Neural cell (in vitro differentiated cells): ENCODE data around the gene CRTC1. TPM values are rescaled to one million over a fixed set of nuclear protein-coding genes. Genes with fewer than 3 reads are reported as not detected.

ENCODE experiments used
- H2AFZ ChIP-seq: fragments of 200-600, 300-800 bp; sonication (generic), shearing (Covaris generic); 2 replicates; pipeline ENCODE4 v1.6.0; 2014; ENCODE audit warnings: low read depth, mild to moderate bottlenecking, antibody characterized with exemption, low read length, moderate library complexity
- H3F3A ChIP-seq: fragments of 200-600 bp; shearing (Covaris generic); 2 replicates; pipeline ENCODE4 v1.6.1; 2016; ENCODE audit warnings: mild to moderate bottlenecking, moderate library complexity, mixed read lengths, antibody characterized with exemption, low read length; ENCODE audit not compliant: insufficient read depth, poor library complexity, severe bottlenecking
- H3K27ac ChIP-seq: fragments of 200-600, 300-800 bp; sonication (generic), shearing (Covaris generic); 2 replicates; pipeline ENCODE4 v1.5.1; 2014; ENCODE audit warnings: mild to moderate bottlenecking, low read length, moderate library complexity
- H3K27me3 ChIP-seq: fragments of 300-800, 200-600 bp; sonication (generic), shearing (Covaris generic); 2 replicates; pipeline ENCODE4 v1.6.0; 2014; ENCODE audit warnings: mild to moderate bottlenecking, low read depth, low read length, moderate library complexity; ENCODE audit not compliant: insufficient read depth
- H3K36me3 ChIP-seq: fragments of 300-800, 200-600 bp; sonication (generic), shearing (Covaris generic); 2 replicates; pipeline ENCODE4 v1.5.1; 2014; ENCODE audit warnings: mild to moderate bottlenecking, antibody characterized with exemption, low read length, moderate library complexity; ENCODE audit not compliant: insufficient read depth
- H3K4me2 ChIP-seq: fragments of 300-800, 200-600 bp; sonication (generic), shearing (Covaris generic); 2 replicates; pipeline ENCODE4 v1.6.0; 2014; ENCODE audit warnings: mild to moderate bottlenecking, low read length
- H3K4me3 ChIP-seq: fragments of 300-800, 200-600 bp; sonication (generic), shearing (Covaris generic); 2 replicates; pipeline ENCODE4 v1.5.1; 2014; ENCODE audit warnings: mild to moderate bottlenecking, low read length, moderate library complexity
- H3K79me2 ChIP-seq: fragments of 200-600 bp; shearing (Covaris generic); replicated peaks from 2 replicates; pipeline ENCODE4 v1.6.0; 2014; ENCODE audit warnings: mild to moderate bottlenecking, low read length, moderate library complexity; ENCODE audit not compliant: insufficient read depth
- H3K9ac ChIP-seq: fragments of 300-800, 200-600 bp; sonication (generic), shearing (Covaris generic); 2 replicates; pipeline ENCODE4 v1.6.1; 2016; ENCODE audit warnings: mild to moderate bottlenecking, low read length, mixed read lengths
- H3K9me2 ChIP-seq: fragments of 200-600 bp; shearing (Covaris generic); 2 replicates; pipeline ENCODE4 v1.6.1; 2016; ENCODE audit warnings: mild to moderate bottlenecking, low read length, mixed read lengths; ENCODE audit not compliant: insufficient read depth
- H3K9me3 ChIP-seq: fragments of 200-600, 300-800 bp; sonication (generic), shearing (Covaris generic); 2 replicates; pipeline ENCODE4 v1.6.1; 2016; ENCODE audit warnings: mild to moderate bottlenecking, mixed run types, low read length, moderate library complexity, mixed read lengths
- H4K20me1 ChIP-seq: fragments of 200-600 bp; shearing (Covaris generic); 2 replicates; pipeline ENCODE4 v1.6.1; 2016; ENCODE audit warnings: mild to moderate bottlenecking, mixed run types; ENCODE audit not compliant: insufficient read depth
- CTCF ChIP-seq: fragments of 450-650 bp; IDR thresholded peaks from 2 replicates; pipeline ENCODE4 v1.5.1; 2014; ENCODE audit warnings: antibody characterized with exemption, mild to moderate bottlenecking, moderate library complexity; ENCODE audit not compliant: poor library complexity, severe bottlenecking
- EP300 ChIP-seq: fragments of 450-650 bp; conservative IDR thresholded peaks from 2 replicates; pipeline ENCODE4 v1.6.1; 2014; ENCODE audit warnings: antibody characterized with exemption, mild to moderate bottlenecking, moderate library complexity; ENCODE audit not compliant: poor library complexity, severe bottlenecking
- EZH2 ChIP-seq: fragments of 200-600, 300-800 bp; shearing (Covaris generic), sonication (generic); IDR thresholded peaks from 2 replicates; pipeline ENCODE4 v1.6.1; 2014; ENCODE audit warnings: antibody characterized with exemption, low read length, borderline replicate concordance, mild to moderate bottlenecking; ENCODE audit not compliant: insufficient read depth, poor library complexity, severe bottlenecking
- MXI1 ChIP-seq: fragments of 450-650 bp; conservative IDR thresholded peaks from 2 replicates; pipeline ENCODE4 v1.6.1; 2014; ENCODE audit warnings: antibody characterized with exemption, mild to moderate bottlenecking; ENCODE audit not compliant: poor library complexity, severe bottlenecking
- POLR2AphosphoS5 ChIP-seq: IDR thresholded peaks from 2 replicates; pipeline ENCODE4 v1.6.1; 2012
- RAD21 ChIP-seq: fragments of 450-650 bp; conservative IDR thresholded peaks from 2 replicates; pipeline ENCODE4 v1.6.1; 2014; ENCODE audit warnings: antibody characterized with exemption, mild to moderate bottlenecking, moderate library complexity
- REST ChIP-seq: IDR thresholded peaks from 2 replicates; pipeline ENCODE4 v1.6.1; 2012; ENCODE audit warnings: borderline replicate concordance
- SMC3 ChIP-seq: fragments of 450-650 bp; conservative IDR thresholded peaks from 2 replicates; pipeline ENCODE4 v1.6.1; 2014; ENCODE audit warnings: antibody characterized with exemption, mild to moderate bottlenecking, moderate library complexity; ENCODE audit not compliant: poor library complexity
- TAF1 ChIP-seq: IDR thresholded peaks from 2 replicates; pipeline ENCODE4 v1.6.1; 2012; ENCODE audit warnings: low read depth
- polyA plus RNA-seq: library from polyadenylated mRNA; depleted of rRNA; stranded (reverse); fragments of >200 nt; gene quantifications from 2 replicates; pipeline ENCODE4 v1.2.3, GENCODE V29; 2014

Gene CRTC1
- polyA plus RNA-seq, 1 donor from 2014 or later, result 10.4 TPM

DNA sequence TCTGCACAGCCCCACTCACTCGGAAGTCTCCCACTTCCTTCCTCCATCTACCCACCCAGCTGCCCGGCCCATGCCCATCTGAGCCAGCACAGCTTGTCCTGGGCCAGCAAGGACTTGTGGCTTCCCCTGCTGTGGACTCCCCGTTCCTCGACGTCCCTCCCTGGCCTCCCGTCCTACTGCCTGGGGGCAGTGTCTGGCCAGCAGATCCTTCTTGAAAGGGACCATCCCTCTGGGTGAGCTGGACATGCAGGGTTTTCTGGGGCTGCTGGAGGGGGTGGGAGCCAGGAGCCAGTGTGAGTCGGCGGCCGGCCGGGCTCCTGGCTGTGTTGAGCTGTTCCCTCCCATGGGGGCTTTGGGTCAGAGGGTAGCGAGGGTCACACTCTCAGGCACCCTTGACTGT is 26.7 kb downstream of the CRTC1 start:
- no peaks in the 10 kb centered on the region for H4K20me1 ChIP-seq
- no peaks in the 10 kb centered on the region for H3F3A ChIP-seq
- no peak overlapping the region for H3K9ac ChIP-seq
- H3K4me3 ChIP-seq, result no peak overlapping the region
- H3K36me3 ChIP-seq, result no peaks in the 10 kb centered on the region
- H2AFZ ChIP-seq, result no peak overlapping the region
- no peak for TF ChIP-seq RAD21
- TF ChIP-seq SMC3, result no peak
- TF ChIP-seq REST, result no peak
- TF ChIP-seq EP300, result no peak
- no peak for TF ChIP-seq POLR2AphosphoS5
- no peak for TF ChIP-seq CTCF
- TF ChIP-seq MXI1, result no peak
- no peak for TF ChIP-seq EZH2
- no peak for TF ChIP-seq TAF1
- H3K9me2 ChIP-seq, result no peaks in the 10 kb centered on the region
- no peaks in the 10 kb centered on the region for H3K27me3 ChIP-seq
- H3K9me3 ChIP-seq, result no peaks in the 10 kb centered on the region
- no peak overlapping the region for H3K27ac ChIP-seq
- peaks cover 8% of the 10 kb centered on the region for H3K79me2 ChIP-seq
- no peak overlapping the region for H3K4me2 ChIP-seq

DNA sequence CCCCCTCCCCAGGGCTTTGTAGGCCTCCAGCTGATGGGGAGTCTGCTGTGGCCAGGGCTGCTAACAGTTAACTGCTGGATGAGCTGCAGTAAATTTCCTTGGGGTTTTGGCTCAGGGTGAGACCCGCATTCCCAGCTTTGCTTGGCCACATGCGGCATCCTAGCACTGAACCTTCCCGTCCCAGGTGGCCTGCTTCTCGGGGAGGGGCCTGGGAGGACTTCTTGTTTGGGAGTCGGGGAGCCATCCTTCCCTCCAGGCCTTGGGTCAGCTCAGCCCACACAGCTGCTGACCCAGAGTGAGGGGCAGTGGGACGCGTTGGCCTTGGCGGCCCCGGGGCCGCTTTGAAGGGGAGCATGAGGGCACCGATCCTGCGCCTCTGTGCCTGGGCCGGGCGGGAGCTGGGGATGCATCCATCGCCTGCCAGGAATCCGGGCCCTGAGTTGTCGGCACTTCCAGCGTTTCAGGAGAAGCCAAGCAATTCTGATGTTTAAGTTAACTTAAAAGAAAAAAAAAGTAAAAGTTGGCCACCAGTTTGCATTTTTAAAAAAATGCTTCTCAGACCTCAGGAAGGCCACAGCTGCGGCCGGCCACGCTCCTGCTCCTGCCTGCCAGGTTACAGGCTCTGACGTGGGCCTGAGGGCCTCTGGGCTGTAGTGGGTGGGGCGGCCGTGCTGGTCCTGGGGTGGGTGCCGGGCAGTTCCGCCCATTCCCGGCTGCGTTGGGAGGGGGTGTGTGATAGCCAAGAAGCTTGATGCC is 27.7 kb downstream of the CRTC1 start:
- Histone ChIP-seq H3K9me3 (no peaks in the 10 kb centered on the region), H3K27ac (no peak overlapping the region), H3K4me2 (no peak overlapping the region), H3K4me3 (no peak overlapping the region), H2AFZ (no peak overlapping the region), H3K79me2 (peaks cover 8% of the 10 kb centered on the region), H4K20me1 (no peaks in the 10 kb centered on the region), H3K9ac (no peak overlapping the region), H3K27me3 (no peaks in the 10 kb centered on the region), H3F3A (no peaks in the 10 kb centered on the region), H3K9me2 (no peaks in the 10 kb centered on the region), H3K36me3 (no peaks in the 10 kb centered on the region)
- TF ChIP-seq EP300 (no peak), SMC3 (no peak), REST (no peak), MXI1 (no peak), TAF1 (no peak), EZH2 (no peak), CTCF (no peak), POLR2AphosphoS5 (no peak), RAD21 (no peak)
